Calu3 (cell line): Measurements from ENCODE around the gene RASA1. TPM values are rescaled to one million over a fixed set of nuclear protein-coding genes. Genes with fewer than 3 reads are reported as not detected.

Source experiments
- BruUV-seq: library from RNA; stranded (reverse); fragments of 400-500 nt; replicated peaks from 2 replicates; lab custom pipeline; 2021; lab: Mats Ljungman, UMichigan
- CTCF ChIA-PET: fragments of 300-600 bp; sonication (Branson Sonifier 250); formaldehyde crosslinking; loops from one replicate; lab custom pipeline; 2022; ENCODE audit warnings: antibody characterized with exemption; lab: Charles Lee
- DNase-seq: peaks from one replicate; pipeline ENCODE4 v3.0.0; 2022
- H3K27ac Mint-ChIP-seq: one replicate; pipeline ENCODE4 v1.8.0; 2022; ENCODE audit warnings: mixed read lengths; ENCODE audit not compliant: unreplicated experiment
- H3K27me3 Mint-ChIP-seq: one replicate; pipeline ENCODE4 v1.8.0; 2022; ENCODE audit warnings: mixed read lengths; ENCODE audit not compliant: unreplicated experiment
- H3K36me3 Mint-ChIP-seq: one replicate; pipeline ENCODE4 v1.8.0; 2022; ENCODE audit warnings: mild to moderate bottlenecking, moderate library complexity, mixed read lengths; ENCODE audit not compliant: insufficient read depth, unreplicated experiment
- H3K4me1 Mint-ChIP-seq: one replicate; pipeline ENCODE4 v1.8.0; 2022; ENCODE audit warnings: mild to moderate bottlenecking, low read depth, mixed read lengths; ENCODE audit not compliant: unreplicated experiment
- H3K4me3 Mint-ChIP-seq: one replicate; pipeline ENCODE4 v1.8.0; 2022; ENCODE audit warnings: mild to moderate bottlenecking, low read depth, moderate library complexity, mixed read lengths; ENCODE audit not compliant: unreplicated experiment
- H3K9me3 Mint-ChIP-seq: one replicate; pipeline ENCODE4 v1.8.0; 2022; ENCODE audit warnings: low read depth, mixed read lengths; ENCODE audit not compliant: unreplicated experiment
- CTCF ChIP-seq: fragments of 200-600 bp; IDR thresholded peaks from one replicate; pipeline ENCODE4 v1.8.0; 2022; ENCODE audit warnings: antibody characterized with exemption; ENCODE audit not compliant: unreplicated experiment
- intact Hi-C: fragments of 100-400 bp; cut with micrococcal nuclease; formaldehyde crosslinking; loops from one replicate; pipeline ENCODE4 v1.10.0; 2022; ENCODE audit not compliant: unreplicated experiment
- total RNA-seq: library from RNA; stranded (reverse); gene quantifications from 2 replicates; pipeline ENCODE4 v1.2.3, GENCODE V29; 2022

RASA1 gene
- total RNA-seq, 1 experiment from 2014 or later, result 193 TPM

GRCh38 chr5:87437724-87438123 is 170.0 kb downstream of the RASA1 start:
- intact Hi-C loops, result no loop called here
- BruUV-seq, result no TSS peak
- Mint-ChIP-seq H3K36me3 (no peaks in the 10 kb centered on the region), H3K4me1 (peaks cover 10% of the 10 kb centered on the region), H3K27ac (no peak overlapping the region), H3K4me3 (no peak overlapping the region), H3K9me3 (peaks cover 3% of the 10 kb centered on the region), H3K27me3 (no peaks in the 10 kb centered on the region)
- DNase-seq, result no peak
- CTCF ChIA-PET, result no interaction called here
- no peak for TF ChIP-seq CTCF

- Mint-ChIP-seq H3K9me3 (peaks cover 3% of the 10 kb centered on the region), H3K27ac (no peak overlapping the region), H3K27me3 (no peaks in the 10 kb centered on the region), H3K36me3 (no peaks in the 10 kb centered on the region), H3K4me1 (peaks cover 10% of the 10 kb centered on the region), H3K4me3 (no peak overlapping the region)
- CTCF ChIA-PET, result no interaction called here
- intact Hi-C loops, result no loop called here
- DNase-seq, result no peak
- TF ChIP-seq CTCF, result no peak
- no TSS peak for BruUV-seq
Measured at GRCh38 chr5:87438231-87438630, 170.5 kb downstream of the RASA1 start.

Other genes starting within 250 kb of the RASA1 start
- gene CCNH, start 145.0 kb downstream of the RASA1 start, total RNA-seq, result 48.2 and 50.1 TPM in 2 replicates